Caco-2 (cell line): ENCODE data around the gene COL9A3. TPM values are rescaled to one million over a fixed set of nuclear protein-coding genes. Genes with fewer than 3 reads are reported as not detected.

ENCODE experiments used
- BruUV-seq: library from RNA; stranded (reverse); fragments of 400-500 nt; replicated peaks from 2 replicates; lab custom pipeline; 2021; lab: Mats Ljungman, UMichigan
- CTCF ChIA-PET: fragments of 300-600 bp; sonication (Branson Sonifier 250); formaldehyde crosslinking; loops from one replicate; lab custom pipeline; 2022; ENCODE audit warnings: antibody characterized with exemption; lab: Charles Lee
- POLR2A ChIA-PET: fragments of 300-600 bp; sonication (Branson Sonifier 250); formaldehyde crosslinking; loops from one replicate; lab custom pipeline; 2022; ENCODE audit warnings: antibody characterized with exemption; lab: Charles Lee
- DNase-seq, 2 experiments: peaks; one replicate each; pipeline versions ENCODE4 v3.0.0 to v3.0.0-alpha.2; 2020 to 2022
- H3K27me3 ChIP-seq: replicated peaks from 2 replicates; pipeline ENCODE4 v1.6.0; 2011; ENCODE audit warnings: low read length; ENCODE audit not compliant: control insufficient read depth, insufficient read depth
- H3K36me3 ChIP-seq: 2 replicates; pipeline ENCODE4 v1.5.1; 2011; ENCODE audit warnings: low read length; ENCODE audit not compliant: control insufficient read depth, insufficient read depth
- H3K4me1 ChIP-seq: fragments of 250-450 bp; sonication (Bioruptor Pico); 2 replicates; pipeline ENCODE4 v1.5.1; 2020; ENCODE audit warnings: mild to moderate bottlenecking
- H3K4me3 ChIP-seq: 2 replicates; pipeline ENCODE4 v1.5.1; 2011; ENCODE audit warnings: low read depth, mild to moderate bottlenecking, control low read depth, low read length
- H3K9me3 ChIP-seq: fragments of 250-450 bp; sonication (Bioruptor Pico); 2 replicates; pipeline ENCODE4 v1.5.1; 2020; ENCODE audit warnings: mild to moderate bottlenecking, moderate library complexity
- H3K27ac Mint-ChIP-seq: one replicate; pipeline ENCODE4 v1.8.0; 2022; ENCODE audit warnings: mixed read lengths; ENCODE audit not compliant: unreplicated experiment
- H3K27me3 Mint-ChIP-seq: one replicate; pipeline ENCODE4 v1.8.0; 2022; ENCODE audit warnings: mixed read lengths; ENCODE audit not compliant: insufficient read depth, unreplicated experiment
- H3K36me3 Mint-ChIP-seq: one replicate; pipeline ENCODE4 v1.8.0; 2022; ENCODE audit warnings: mild to moderate bottlenecking, mixed read lengths; ENCODE audit not compliant: insufficient read depth, unreplicated experiment
- H3K4me1 Mint-ChIP-seq: one replicate; pipeline ENCODE4 v1.8.0; 2022; ENCODE audit warnings: low read depth, mixed read lengths; ENCODE audit not compliant: unreplicated experiment
- H3K4me3 Mint-ChIP-seq: one replicate; pipeline ENCODE4 v1.8.0; 2022; ENCODE audit warnings: mild to moderate bottlenecking, moderate library complexity, mixed read lengths; ENCODE audit not compliant: unreplicated experiment
- H3K9me3 Mint-ChIP-seq: one replicate; pipeline ENCODE4 v1.8.0; 2022; ENCODE audit warnings: mixed read lengths; ENCODE audit not compliant: unreplicated experiment
- CTCF ChIP-seq, 2 experiments: fragments of 200-600 bp in 1 of 2; IDR thresholded peaks; 1 replicate in 1 of 2; 2 replicates in 1 of 2; pipeline versions ENCODE4 v1.5.1 to v1.8.0; 2011 to 2022; ENCODE audit warnings: antibody characterized with exemption in 1 of 2, control low read depth in 1 of 2, inconsistent platforms in 1 of 2, low read depth in 1 of 2, low read length in 1 of 2, mild to moderate bottlenecking in 1 of 2, moderate library complexity in 1 of 2; ENCODE audit not compliant: insufficient read depth in 1 of 2, severe bottlenecking in 1 of 2, unreplicated experiment in 1 of 2
- intact Hi-C: fragments of 100-400 bp; cut with micrococcal nuclease; formaldehyde crosslinking; loops from one replicate; pipeline ENCODE4 v1.10.0; 2022; ENCODE audit not compliant: unreplicated experiment
- total RNA-seq: library from RNA; stranded (reverse); gene quantifications from 2 replicates; pipeline ENCODE4 v1.2.3, GENCODE V29; 2022

COL9A3 gene
- total RNA-seq, 1 experiment from 2014 or later: 6.4 TPM

DNA sequence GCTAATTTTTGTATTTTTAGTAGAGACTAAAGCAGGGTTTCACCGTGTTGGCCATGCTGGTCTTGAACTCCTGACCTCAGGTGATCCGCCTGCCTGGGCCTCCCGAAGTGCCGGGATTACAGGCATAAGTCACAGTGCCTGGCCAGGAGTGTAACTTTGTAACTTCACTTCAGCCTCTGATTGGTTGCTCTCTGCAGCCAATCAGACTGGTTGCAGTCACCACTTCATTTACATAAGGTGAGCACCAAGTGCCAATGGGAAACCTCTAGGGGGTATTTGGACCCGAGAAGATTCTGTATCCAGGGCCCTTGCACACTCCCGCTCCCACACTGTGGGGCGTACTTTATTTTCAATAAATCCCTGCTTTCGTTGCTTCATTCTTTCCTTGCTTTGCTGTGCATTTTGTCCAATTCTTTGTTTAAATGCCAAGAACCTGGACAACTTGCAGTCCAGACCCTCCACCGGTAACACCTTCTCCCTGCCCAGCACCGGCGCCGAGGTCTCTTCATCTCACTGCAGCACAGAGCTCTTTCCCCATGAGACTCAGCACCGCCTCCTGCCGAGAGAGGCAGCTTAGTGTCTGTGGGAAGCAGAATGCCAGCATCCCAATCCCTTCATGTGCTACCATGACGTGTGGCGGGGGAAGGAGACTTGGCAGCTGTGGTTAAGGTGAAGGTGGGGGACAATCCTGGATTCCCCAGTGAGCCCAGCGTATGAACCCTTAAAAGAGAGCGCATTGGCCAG, 34.5 kb upstream of the COL9A3 start:
- Histone ChIP-seq H3K36me3 (no peaks in the 10 kb centered on the region), H3K9me3 (0 out of 2 replicates have a peak, but pooled peaks cover 2% of the 10 kb centered on the region), H3K4me3 (no peak overlapping the region), H3K4me1 (no peaks in the 10 kb centered on the region), H3K27me3 (no peaks in the 10 kb centered on the region)
- Mint-ChIP-seq H3K27me3 (no peaks in the 10 kb centered on the region), H3K9me3 (peaks cover 2% of the 10 kb centered on the region), H3K36me3 (no peaks in the 10 kb centered on the region), H3K27ac (no peak overlapping the region), H3K4me1 (no peaks in the 10 kb centered on the region), H3K4me3 (no peak overlapping the region)
- POLR2A ChIA-PET: interaction anchor here (1.4 kb wide), 1 partner anchor 12 kb away, joined by 6 read pairs; no protein-coding TSS in a partner anchor
- no peak for TF ChIP-seq CTCF (IDR thresholded peaks at IDR 0.05; ENCODE audit: insufficient read depth in 1 of 2, low read depth in 1 of 2, low read length in 1 of 2, severe bottlenecking in 1 of 2, unreplicated experiment in 1 of 2)
- CTCF ChIA-PET: interaction anchor here (1.0 to 1.1 kb wide), 2 partner anchors 9 to 12 kb away, joined by 6 to 12 read pairs; no protein-coding TSS in a partner anchor
- intact Hi-C loops: no loop called here
- DNase-seq: no peak
- no TSS peak for BruUV-seq

DNA sequence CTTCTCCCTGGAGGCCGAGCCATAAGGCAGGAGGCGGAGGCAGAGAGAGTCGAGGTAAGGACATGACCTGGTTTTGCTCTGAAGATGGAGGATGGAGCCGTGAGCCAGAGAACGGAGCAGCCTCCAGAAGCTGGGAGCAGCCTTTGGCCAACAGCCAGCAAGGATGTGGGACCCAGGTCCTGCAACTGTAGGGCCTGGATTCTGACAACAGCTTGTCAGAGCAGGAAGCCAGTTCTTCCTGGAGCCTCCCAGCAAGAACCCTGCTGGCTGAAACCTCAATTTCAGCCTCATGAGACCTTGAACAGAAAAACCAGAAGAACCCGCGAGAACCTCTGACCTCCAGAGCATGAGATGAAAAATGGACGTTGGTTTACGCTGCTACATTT, 34.0 kb upstream of the COL9A3 start:
- Histone ChIP-seq H3K4me3 (no peak overlapping the region), H3K36me3 (no peaks in the 10 kb centered on the region), H3K27me3 (no peaks in the 10 kb centered on the region), H3K9me3 (no peaks in the 10 kb centered on the region), H3K4me1 (no peaks in the 10 kb centered on the region)
- Mint-ChIP-seq H3K4me3 (no peak overlapping the region), H3K27ac (no peak overlapping the region), H3K36me3 (no peaks in the 10 kb centered on the region), H3K4me1 (no peaks in the 10 kb centered on the region), H3K9me3 (no peaks in the 10 kb centered on the region), H3K27me3 (no peaks in the 10 kb centered on the region)
- intact Hi-C loops: no loop called here
- no peak for DNase-seq
- ChIA-PET POLR2A (interaction anchor here (1.4 kb wide), 1 partner anchor 11 kb away, joined by 6 read pairs; no protein-coding TSS in a partner anchor), CTCF (interaction anchor here (1.0 to 1.1 kb wide), 2 partner anchors 8 to 11 kb away, joined by 6 to 12 read pairs; no protein-coding TSS in a partner anchor)
- no TSS peak for BruUV-seq
- TF ChIP-seq CTCF (IDR thresholded peaks at IDR 0.05; ENCODE audit: insufficient read depth in 1 of 2, low read depth in 1 of 2, low read length in 1 of 2, severe bottlenecking in 1 of 2, unreplicated experiment in 1 of 2): no peak

DNA sequence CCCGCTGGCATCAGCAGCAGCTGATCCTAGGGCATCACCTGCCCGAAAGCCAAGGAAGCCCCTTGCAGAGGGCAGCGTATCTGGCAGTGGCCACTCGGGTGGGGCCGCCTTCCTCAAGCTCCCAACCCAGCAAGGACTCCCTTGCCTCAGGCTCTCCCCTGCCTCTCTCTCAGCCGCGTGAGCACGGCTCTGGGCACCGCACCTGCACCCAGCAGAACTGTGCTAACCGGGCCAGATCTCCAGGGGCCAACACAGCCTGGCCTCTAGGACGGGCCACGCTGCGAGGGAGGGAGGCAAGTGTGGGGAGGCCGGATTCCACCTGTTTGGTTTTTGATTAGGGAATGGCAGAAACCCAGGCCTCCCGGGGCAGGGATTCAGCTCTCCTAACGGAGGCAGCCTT, 32.4 kb upstream of the COL9A3 start:
- ChIA-PET POLR2A (no interaction called here), CTCF (interaction anchor here (1.2 kb wide), 1 partner anchor 10 kb away, joined by 4 read pairs; no protein-coding TSS in a partner anchor)
- H3K27me3 ChIP-seq: no peaks in the 10 kb centered on the region
- H3K4me3 ChIP-seq: no peak overlapping the region
- no peak for TF ChIP-seq CTCF (IDR thresholded peaks at IDR 0.05; ENCODE audit: insufficient read depth in 1 of 2, low read depth in 1 of 2, low read length in 1 of 2, severe bottlenecking in 1 of 2, unreplicated experiment in 1 of 2)
- Mint-ChIP-seq H3K9me3 (no peaks in the 10 kb centered on the region), H3K27me3 (no peaks in the 10 kb centered on the region), H3K4me1 (no peaks in the 10 kb centered on the region), H3K4me3 (no peak overlapping the region), H3K36me3 (no peaks in the 10 kb centered on the region), H3K27ac (no peak overlapping the region)
- H3K36me3 ChIP-seq: no peaks in the 10 kb centered on the region
- BruUV-seq: no TSS peak
- DNase-seq: no peak
- H3K4me1 ChIP-seq: no peaks in the 10 kb centered on the region
- H3K9me3 ChIP-seq: no peaks in the 10 kb centered on the region
- intact Hi-C loops: no loop called here
